Measurements from ENCODE around the gene MUSK.
"Not testable (repeated sequence)": the region's sequence is repeated elsewhere in the genome, so short reads cannot be mapped to it uniquely, and the experiment has no call there.

Gene MUSK

GRCh38 chr9:110785166-110785565 lies 116.6 kb downstream of the MUSK start:
- DNase-seq: no peak
- H3K27ac Mint-ChIP-seq: no peak overlapping the region
- no peaks in the 10 kb centered on the region for H3K36me3 Mint-ChIP-seq (ENCODE audit: low read depth)
- H3K4me1 Mint-ChIP-seq: no peaks in the 10 kb centered on the region
- H3K4me3 Mint-ChIP-seq: no peak overlapping the region
- no peaks in the 10 kb centered on the region for H3K9me3 Mint-ChIP-seq
- H3K27me3 Mint-ChIP-seq (ENCODE audit: low read depth, poor library complexity): peaks cover 2% of the 10 kb centered on the region
- TF ChIP-seq, protein P1, sequence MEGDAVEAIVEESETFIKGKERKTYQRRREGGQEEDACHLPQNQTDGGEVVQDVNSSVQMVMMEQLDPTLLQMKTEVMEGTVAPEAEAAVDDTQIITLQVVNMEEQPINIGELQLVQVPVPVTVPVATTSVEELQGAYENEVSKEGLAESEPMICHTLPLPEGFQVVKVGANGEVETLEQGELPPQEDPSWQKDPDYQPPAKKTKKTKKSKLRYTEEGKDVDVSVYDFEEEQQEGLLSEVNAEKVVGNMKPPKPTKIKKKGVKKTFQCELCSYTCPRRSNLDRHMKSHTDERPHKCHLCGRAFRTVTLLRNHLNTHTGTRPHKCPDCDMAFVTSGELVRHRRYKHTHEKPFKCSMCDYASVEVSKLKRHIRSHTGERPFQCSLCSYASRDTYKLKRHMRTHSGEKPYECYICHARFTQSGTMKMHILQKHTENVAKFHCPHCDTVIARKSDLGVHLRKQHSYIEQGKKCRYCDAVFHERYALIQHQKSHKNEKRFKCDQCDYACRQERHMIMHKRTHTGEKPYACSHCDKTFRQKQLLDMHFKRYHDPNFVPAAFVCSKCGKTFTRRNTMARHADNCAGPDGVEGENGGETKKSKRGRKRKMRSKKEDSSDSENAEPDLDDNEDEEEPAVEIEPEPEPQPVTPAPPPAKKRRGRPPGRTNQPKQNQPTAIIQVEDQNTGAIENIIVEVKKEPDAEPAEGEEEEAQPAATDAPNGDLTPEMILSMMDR (IDR thresholded peaks at IDR 0.05): no peak

DNA sequence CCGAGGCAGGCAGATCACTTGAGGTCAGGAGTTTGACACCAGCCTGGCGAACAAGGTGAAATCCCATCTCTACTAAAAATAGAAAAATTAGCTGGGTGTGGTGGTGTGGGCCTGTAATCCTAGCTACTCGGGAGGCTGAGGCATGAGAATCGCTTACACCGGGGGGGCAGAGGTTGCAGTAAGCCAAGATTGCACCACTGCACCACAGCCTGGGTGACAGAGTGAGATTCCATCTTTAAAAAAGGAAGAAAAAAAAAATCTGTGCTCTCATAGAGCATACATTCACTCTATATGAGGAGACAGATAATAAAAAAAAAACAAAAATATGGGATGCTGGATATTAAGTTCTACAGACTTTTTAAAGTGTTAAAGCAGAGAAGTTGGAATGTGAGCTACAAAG lies 119.8 kb downstream of the MUSK start:
- H3K4me3 Mint-ChIP-seq; H3K27me3 Mint-ChIP-seq (ENCODE audit: low read depth, poor library complexity); H3K9me3 Mint-ChIP-seq; DNase-seq; H3K4me1 Mint-ChIP-seq; H3K36me3 Mint-ChIP-seq (ENCODE audit: low read depth); H3K27ac Mint-ChIP-seq: not testable (repeated sequence)

DNA sequence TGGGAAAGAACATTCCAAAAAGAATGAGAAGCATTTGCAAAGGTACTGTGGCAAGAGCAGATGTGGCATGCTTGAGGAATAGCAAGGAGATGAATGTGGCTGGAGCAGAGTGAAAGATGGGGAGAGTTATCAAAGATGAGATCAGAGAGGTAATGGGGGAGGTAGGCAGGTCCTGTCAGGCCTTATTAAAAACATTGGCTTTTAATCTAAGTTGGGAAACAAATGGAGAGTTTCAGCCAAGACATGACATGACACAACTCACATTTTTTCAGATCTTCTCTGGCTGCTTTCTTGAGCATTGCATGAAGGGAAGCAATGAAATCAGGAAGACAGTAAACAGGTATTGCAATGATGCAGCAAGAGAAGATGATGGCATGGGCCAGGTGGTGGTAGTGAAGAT lies 120.3 kb downstream of the MUSK start:
- H3K9me3 Mint-ChIP-seq: no peaks in the 10 kb centered on the region
- no peak overlapping the region for H3K27ac Mint-ChIP-seq
- H3K27me3 Mint-ChIP-seq (ENCODE audit: low read depth, poor library complexity): peaks cover 2% of the 10 kb centered on the region
- no peak for DNase-seq
- no peak overlapping the region for H3K4me3 Mint-ChIP-seq
- H3K4me1 Mint-ChIP-seq: no peaks in the 10 kb centered on the region
- TF ChIP-seq, protein P1 (IDR thresholded peaks at IDR 0.05): no peak
- no peaks in the 10 kb centered on the region for H3K36me3 Mint-ChIP-seq (ENCODE audit: low read depth)

DNA sequence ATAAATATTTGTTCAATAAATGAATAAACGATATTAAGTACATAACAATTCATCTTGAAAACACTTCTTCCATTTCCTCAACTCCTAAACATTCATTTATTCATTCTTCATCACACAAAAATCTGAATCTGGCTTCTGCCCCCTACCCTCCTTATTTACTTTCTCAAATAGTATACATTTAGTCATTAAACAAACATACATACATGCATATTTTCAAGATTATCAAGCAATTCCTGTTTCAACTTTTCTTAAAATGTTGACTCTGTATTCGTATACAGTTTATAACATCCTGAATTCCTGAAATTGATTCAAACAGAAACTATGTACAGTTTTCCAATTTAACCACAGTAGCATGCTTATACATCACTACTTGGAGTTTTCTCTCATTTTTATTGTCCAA lies 129.0 kb downstream of the MUSK start:
- Mint-ChIP-seq H3K4me1 (no peaks in the 10 kb centered on the region), H3K36me3 (ENCODE audit: low read depth) (no peaks in the 10 kb centered on the region), H3K27ac (no peak overlapping the region), H3K9me3 (peaks cover 3% of the 10 kb centered on the region), H3K27me3 (ENCODE audit: low read depth, poor library complexity) (no peaks in the 10 kb centered on the region), H3K4me3 (no peak overlapping the region)
- TF ChIP-seq, protein P1 (IDR thresholded peaks at IDR 0.05): no peak
- no peak for DNase-seq

DNA sequence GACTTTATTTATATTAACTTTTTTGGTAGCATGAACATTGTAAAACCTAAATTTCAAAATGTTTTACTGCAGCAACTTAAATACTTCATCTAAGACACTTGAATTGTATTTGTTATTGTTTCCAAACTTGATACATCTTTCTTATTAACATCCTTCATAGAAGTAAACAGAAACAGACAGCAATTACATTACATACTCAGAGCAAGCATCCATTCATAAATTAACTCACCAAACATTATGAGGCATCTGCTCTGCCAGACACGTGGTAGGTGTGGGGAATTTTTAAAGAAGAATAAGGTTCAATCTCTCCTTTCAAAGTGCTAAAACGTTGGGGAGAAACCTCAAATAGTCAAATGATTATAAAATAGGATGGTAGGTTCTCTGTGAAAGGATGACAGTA lies 130.8 kb downstream of the MUSK start:
- Mint-ChIP-seq H3K36me3 (ENCODE audit: low read depth) (no peaks in the 10 kb centered on the region), H3K27me3 (ENCODE audit: low read depth, poor library complexity) (no peaks in the 10 kb centered on the region), H3K27ac (no peak overlapping the region), H3K4me1 (no peaks in the 10 kb centered on the region), H3K4me3 (no peak overlapping the region), H3K9me3 (peaks cover 3% of the 10 kb centered on the region)
- TF ChIP-seq, protein P1 (IDR thresholded peaks at IDR 0.05): no peak
- DNase-seq: no peak

DNA sequence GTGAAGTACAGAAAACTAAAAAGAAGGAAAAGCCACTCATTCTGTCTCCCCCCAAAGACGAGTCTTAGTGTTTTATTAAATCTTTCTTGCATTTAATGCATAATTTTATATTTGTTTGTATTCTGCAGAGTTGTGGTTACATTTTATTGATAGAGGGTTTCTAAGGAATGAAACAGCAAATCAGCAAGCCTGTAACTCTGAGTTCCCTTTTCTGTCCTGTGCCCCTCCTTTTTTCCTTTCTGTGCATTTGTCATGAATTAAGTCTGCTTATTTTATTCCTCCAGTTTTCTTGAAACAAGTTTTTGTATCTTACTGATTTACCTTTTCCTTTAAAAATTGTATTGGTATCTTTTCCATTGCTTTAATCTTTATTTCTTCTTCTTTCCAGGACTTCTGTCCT lies 132.8 kb downstream of the MUSK start:
- Mint-ChIP-seq H3K36me3 (ENCODE audit: low read depth) (no peaks in the 10 kb centered on the region), H3K9me3 (peaks cover 3% of the 10 kb centered on the region), H3K4me1 (no peaks in the 10 kb centered on the region), H3K27me3 (ENCODE audit: low read depth, poor library complexity) (no peaks in the 10 kb centered on the region), H3K4me3 (no peak overlapping the region), H3K27ac (no peak overlapping the region)
- no peak for DNase-seq
- TF ChIP-seq, protein P1 (IDR thresholded peaks at IDR 0.05): no peak

All from nephron progenitor cell (in vitro differentiated cells).